HT1080 (cell line): Measurements from ENCODE around the gene URB1. TPM values are rescaled to one million over a fixed set of nuclear protein-coding genes. Genes with fewer than 3 reads are reported as not detected.
"Not testable (repeated sequence)": the region's sequence is repeated elsewhere in the genome, so short reads cannot be mapped to it uniquely, and the experiment has no call there.

Experiments
- DNase-seq: peaks from one replicate; pipeline ENCODE4 v3.0.0-alpha.2; 2015; ENCODE audit warnings: low read depth
- total RNA-seq: library from RNA; depleted of rRNA; stranded (reverse); fragments of >200 nt; shearing (Covaris generic); gene quantifications from 2 replicates; pipeline ENCODE4 v1.2.3, GENCODE V29; 2014

URB1 gene
- total RNA-seq, 1 experiment from 2014 or later: 38.1 TPM

GRCh38 chr21:32377991-32378390 is 14.8 kb downstream of the URB1 start:
- no peak for DNase-seq

GRCh38 chr21:32377506-32377905 is 15.3 kb downstream of the URB1 start:
- DNase-seq: no peak

GRCh38 chr21:32372755-32373154 is 20.1 kb downstream of the URB1 start:
- DNase-seq: no peak

GRCh38 chr21:32371913-32372314 is 20.9 kb downstream of the URB1 start:
- DNase-seq: peak; percentile 15

GRCh38 chr21:32370998-32371766 is 21.6 kb downstream of the URB1 start:
- DNase-seq: no peak

- not testable (repeated sequence) for DNase-seq
Observed at GRCh38 chr21:32368961-32369360, 23.9 kb downstream of the URB1 start.

- DNase-seq: no peak
Observed at GRCh38 chr21:32368386-32368785, 24.4 kb downstream of the URB1 start.

- no peak for DNase-seq
Observed at GRCh38 chr21:32367158-32367557, 25.7 kb downstream of the URB1 start.

- DNase-seq: no peak
Observed at GRCh38 chr21:32366191-32366590, 26.6 kb downstream of the URB1 start.

- no peak for DNase-seq
Observed at GRCh38 chr21:32364796-32365195, 28.0 kb downstream of the URB1 start.

GRCh38 chr21:32364387-32364786 is 28.4 kb downstream of the URB1 start:
- no peak for DNase-seq

- no peak for DNase-seq
Observed at GRCh38 chr21:32360401-32360975, 32.3 kb downstream of the URB1 start.

- peak; percentile 7 for DNase-seq
Observed at GRCh38 chr21:32359719-32360260, 33.0 kb downstream of the URB1 start.

GRCh38 chr21:32356874-32357395 is 35.9 kb downstream of the URB1 start:
- DNase-seq: no peak

- DNase-seq: no peak
Observed at GRCh38 chr21:32353002-32353711, 39.7 kb downstream of the URB1 start.

- DNase-seq: no peak
Observed at GRCh38 chr21:32352526-32352925, 40.3 kb downstream of the URB1 start.

- DNase-seq: no peak
Observed at GRCh38 chr21:32351428-32351827, 41.4 kb downstream of the URB1 start.

- no peak for DNase-seq
Observed at GRCh38 chr21:32350981-32351380, 41.8 kb downstream of the URB1 start.

GRCh38 chr21:32350211-32350980 is 42.4 kb downstream of the URB1 start:
- DNase-seq: no peak

- no peak for DNase-seq
Observed at GRCh38 chr21:32349333-32349944, 43.4 kb downstream of the URB1 start.
